ENCODE results near the gene SOCS3. TPM values are rescaled to one million over a fixed set of nuclear protein-coding genes. Genes with fewer than 3 reads are reported as not detected.
"Not testable (repeated sequence)": the region's sequence is repeated elsewhere in the genome, so short reads cannot be mapped to it uniquely, and the experiment has no call there.

Gene SOCS3
- total RNA-seq, 1 donor from 2014 or later, result 5.3 TPM

DNA sequence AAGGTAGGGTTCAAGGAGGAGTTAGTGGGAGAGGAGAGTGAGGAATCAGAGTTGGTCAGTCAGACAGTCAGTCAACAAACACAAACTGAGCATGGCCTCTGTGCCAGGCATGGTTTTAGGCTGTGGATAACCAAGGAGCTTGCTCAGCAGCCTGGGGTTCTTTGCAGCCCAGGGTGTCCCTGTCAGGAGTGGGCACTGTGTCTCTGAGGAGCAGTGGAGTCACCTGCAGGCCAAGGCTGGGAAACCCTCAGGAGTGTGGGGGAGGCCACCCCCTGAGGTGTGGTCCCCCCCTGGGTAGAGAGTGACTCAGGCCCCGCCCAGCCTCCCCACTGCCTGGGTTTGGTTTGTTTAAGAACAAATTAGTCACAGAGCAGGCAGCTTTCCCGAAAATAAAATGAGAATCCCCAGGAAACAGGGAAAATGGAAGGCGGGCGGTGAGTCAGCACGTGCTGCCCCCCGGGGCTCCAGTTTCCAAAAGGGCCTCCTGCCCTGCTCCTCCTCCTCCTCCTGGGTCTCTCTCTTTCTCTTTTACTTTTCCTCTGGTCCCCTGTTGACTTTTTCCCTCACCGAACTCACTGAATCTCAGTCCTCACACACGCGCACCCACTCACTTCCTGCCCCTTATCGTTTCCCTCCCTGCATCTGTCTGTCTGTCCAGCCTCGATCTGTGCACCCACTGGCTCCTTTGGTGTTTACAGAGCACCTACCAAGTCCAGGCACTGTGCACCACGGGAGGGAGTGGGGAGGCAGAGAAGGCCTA, 44.3 kb downstream of the SOCS3 start:
- DNase-seq (ENCODE audit: low spot score in 2 of 2) (peak in 1 of 2 donors; percentile 73), FAIRE-seq (no peak)

GRCh38 chr17:78314683-78315354, 45.1 kb downstream of the SOCS3 start:
- no peak for DNase-seq (ENCODE audit: low spot score in 2 of 2)
- FAIRE-seq, result no peak

- no peak for FAIRE-seq
- DNase-seq (ENCODE audit: low spot score in 2 of 2), result peak; percentile 71 to 87
Measured at GRCh38 chr17:78313735-78314648, 45.9 kb downstream of the SOCS3 start.

- not testable (repeated sequence) for FAIRE-seq; DNase-seq (ENCODE audit: low spot score in 2 of 2)
Measured at GRCh38 chr17:78309659-78310255, 50.1 kb downstream of the SOCS3 start.

- DNase-seq (ENCODE audit: low spot score in 2 of 2) (no peak), FAIRE-seq (no peak)
Measured at GRCh38 chr17:78307887-78308638, 51.8 kb downstream of the SOCS3 start.

DNA sequence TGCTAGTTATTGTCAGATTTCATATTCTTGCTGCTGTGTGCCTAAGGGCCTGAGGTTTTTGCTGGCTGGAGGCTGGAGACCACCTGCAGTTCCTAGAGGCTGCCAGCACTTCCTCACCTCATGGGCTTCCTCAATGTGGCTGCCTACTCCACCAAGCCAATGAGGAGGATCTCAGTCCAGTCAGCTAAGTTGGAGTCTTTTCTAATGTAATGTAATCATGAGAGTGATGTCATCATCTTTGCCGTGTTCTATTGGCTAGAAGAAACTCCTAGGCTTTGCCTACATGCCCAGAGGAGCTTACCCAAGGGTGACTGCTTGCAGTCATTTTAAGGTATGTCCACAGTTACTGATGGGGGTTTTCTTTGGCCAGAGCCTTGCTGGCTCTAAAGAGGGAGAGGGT, 53.0 kb downstream of the SOCS3 start:
- DNase-seq (ENCODE audit: low spot score in 2 of 2) (no peak), FAIRE-seq (no peak)

Small RNA genes within 50 kb of the gene (small RNA-seq; reads per million reads assigned to genes)
- gene RF00415 (not detected), gene RN7SL236P (not detected)

Other genes starting within 250 kb of the SOCS3 start
- 2.0 TPM for gene TMC6, start 231.3 kb downstream of the SOCS3 start, total RNA-seq
- 0.41 TPM for gene TMC8, start 229.3 kb downstream of the SOCS3 start, total RNA-seq
- gene C17orf99, start 213.7 kb downstream of the SOCS3 start, total RNA-seq, result 2.0 TPM
- 6.1 TPM for gene SYNGR2, start 191.5 kb downstream of the SOCS3 start, total RNA-seq
- gene TK1, start 173.0 kb downstream of the SOCS3 start, total RNA-seq, result 3.7 TPM
- gene AFMID, start 172.7 kb downstream of the SOCS3 start, total RNA-seq, result 33.4 TPM
- gene BIRC5, start 145.8 kb downstream of the SOCS3 start, total RNA-seq, result 6.9 TPM
- gene TMEM235, start 128.4 kb downstream of the SOCS3 start, total RNA-seq, result not detected
- 18.8 TPM for gene PGS1, start 18.6 kb upstream of the SOCS3 start, total RNA-seq
- gene DNAH17, start 217.3 kb upstream of the SOCS3 start, total RNA-seq, result under 0.01 TPM